GM18511 (cell line): ENCODE results near the gene ZBTB7C.

Source experiments
- ATAC-seq: cut with Tn5 transposase; IDR thresholded peaks from one replicate; pipeline ENCODE4 v1.9.1; 2021; ENCODE audit warnings: mild to moderate bottlenecking, moderate library complexity; ENCODE audit not compliant: unreplicated experiment

ZBTB7C gene

GRCh38 chr18:48197819-48198218 lies 211.4 kb downstream of the ZBTB7C start:
- no peak for ATAC-seq

- no peak for ATAC-seq
Observed at GRCh38 chr18:48195787-48196186, 213.4 kb downstream of the ZBTB7C start.

GRCh38 chr18:48194591-48195181 lies 214.5 kb downstream of the ZBTB7C start:
- no peak for ATAC-seq

- ATAC-seq = no peak
Observed at GRCh38 chr18:48193521-48194492, 215.4 kb downstream of the ZBTB7C start.

GRCh38 chr18:48192542-48192941 lies 216.6 kb downstream of the ZBTB7C start:
- ATAC-seq = no peak

- ATAC-seq = no peak
Observed at GRCh38 chr18:48191494-48191893, 217.7 kb downstream of the ZBTB7C start.

GRCh38 chr18:48190994-48191393 lies 218.2 kb downstream of the ZBTB7C start:
- ATAC-seq = no peak

GRCh38 chr18:48188609-48189008 lies 220.6 kb downstream of the ZBTB7C start:
- no peak for ATAC-seq

GRCh38 chr18:48186861-48187260 lies 222.3 kb downstream of the ZBTB7C start:
- no peak for ATAC-seq

GRCh38 chr18:48186131-48186766 lies 222.9 kb downstream of the ZBTB7C start:
- ATAC-seq = no peak

- no peak for ATAC-seq
Observed at GRCh38 chr18:48184118-48184517, 225.1 kb downstream of the ZBTB7C start.

- no peak for ATAC-seq
Observed at GRCh38 chr18:48183613-48184012, 225.6 kb downstream of the ZBTB7C start.

GRCh38 chr18:48182779-48183178 lies 226.4 kb downstream of the ZBTB7C start:
- no peak for ATAC-seq

GRCh38 chr18:48181857-48182256 lies 227.3 kb downstream of the ZBTB7C start:
- ATAC-seq = no peak

GRCh38 chr18:48181087-48181823 lies 227.9 kb downstream of the ZBTB7C start:
- ATAC-seq = no peak

GRCh38 chr18:48179666-48180065 lies 229.5 kb downstream of the ZBTB7C start:
- ATAC-seq = no peak

GRCh38 chr18:48179001-48179400 lies 230.2 kb downstream of the ZBTB7C start:
- ATAC-seq = no peak

- no peak for ATAC-seq
Observed at GRCh38 chr18:48176909-48177308, 232.3 kb downstream of the ZBTB7C start.

- no peak for ATAC-seq
Observed at GRCh38 chr18:48173557-48173956, 235.6 kb downstream of the ZBTB7C start.

- no peak for ATAC-seq
Observed at GRCh38 chr18:48172226-48173006, 236.8 kb downstream of the ZBTB7C start.
